PC-9 (cell line): ENCODE results near the gene AK9. TPM values are rescaled to one million over a fixed set of nuclear protein-coding genes. Genes with fewer than 3 reads are reported as not detected.

Experiments used
- BruUV-seq: library from RNA; stranded (reverse); fragments of 400-500 nt; replicated peaks from 2 replicates; lab custom pipeline; 2021; lab: Mats Ljungman, UMichigan
- CTCF ChIA-PET: fragments of 300-600 bp; sonication (Branson Sonifier 250); formaldehyde crosslinking; loops from one replicate; lab custom pipeline; 2022; ENCODE audit warnings: antibody characterized with exemption; lab: Charles Lee
- POLR2A ChIA-PET: fragments of 300-600 bp; sonication (Branson Sonifier 250); formaldehyde crosslinking; loops from one replicate; lab custom pipeline; 2022; ENCODE audit warnings: antibody characterized with exemption; ENCODE audit not compliant: unreplicated experiment; lab: Charles Lee
- DNase-seq, 2 experiments: peaks; one replicate each; pipeline versions ENCODE4 v3.0.0 to v3.0.0-alpha.2; 2015 to 2022; ENCODE audit warnings: mixed read lengths in 1 of 2
- H2AFZ ChIP-seq: fragments of 200-600 bp; sonication (generic); 2 replicates; pipeline ENCODE4 v1.8.1; 2017; ENCODE audit warnings: antibody characterized with exemption
- H3F3A ChIP-seq: fragments of 200-600 bp; sonication (generic); 2 replicates; pipeline ENCODE4 v1.8.1; 2017; ENCODE audit warnings: antibody characterized with exemption, mild to moderate bottlenecking, low read depth; ENCODE audit not compliant: insufficient read depth
- H3K27ac ChIP-seq: fragments of 200-600 bp; sonication (generic); 2 replicates; pipeline ENCODE4 v1.6.1; 2016; ENCODE audit warnings: mixed run types
- H3K27me3 ChIP-seq: fragments of 200-600 bp; sonication (generic); 2 replicates; pipeline ENCODE4 v1.6.1; 2016; ENCODE audit warnings: low read depth, mixed run types; ENCODE audit not compliant: insufficient read depth
- H3K36me3 ChIP-seq: fragments of 200-600 bp; sonication (generic); 2 replicates; pipeline ENCODE4 v1.6.1; 2016; ENCODE audit warnings: low read depth, mixed run types
- H3K4me1 ChIP-seq: fragments of 200-600 bp; sonication (generic); replicated peaks from 2 replicates; pipeline ENCODE4 v1.6.1; 2016; ENCODE audit warnings: mixed run types; ENCODE audit not compliant: insufficient read depth
- H3K4me2 ChIP-seq: fragments of 200-600 bp; sonication (generic); 2 replicates; pipeline ENCODE4 v1.6.1; 2017; ENCODE audit warnings: mixed run types
- H3K4me3 ChIP-seq: fragments of 200-600 bp; sonication (generic); 2 replicates; pipeline ENCODE4 v1.6.1; 2016; ENCODE audit warnings: mixed run types
- H3K79me2 ChIP-seq: fragments of 200-600 bp; sonication (generic); 2 replicates; pipeline ENCODE4 v1.6.1; 2017; ENCODE audit warnings: low read depth, mixed run types
- H3K9me2 ChIP-seq: fragments of 200-600 bp; sonication (generic); 2 replicates; pipeline ENCODE4 v1.8.1; 2017; ENCODE audit warnings: mild to moderate bottlenecking; ENCODE audit not compliant: insufficient read depth
- H3K9me3 ChIP-seq: fragments of 200-600 bp; sonication (generic); 2 replicates; pipeline ENCODE4 v1.8.1; 2016; ENCODE audit warnings: low read depth; ENCODE audit not compliant: insufficient read depth
- H4K20me1 ChIP-seq: fragments of 200-600 bp; sonication (generic); 2 replicates; pipeline ENCODE4 v1.8.1; 2017; ENCODE audit not compliant: insufficient read depth
- CTCF ChIP-seq: fragments of 200-600 bp; sonication (generic); conservative IDR thresholded peaks from 2 replicates; pipeline ENCODE4 v1.6.1; 2017; ENCODE audit warnings: mixed run types, antibody characterized with exemption, mild to moderate bottlenecking, moderate library complexity
- EZH2 ChIP-seq: fragments of 200-600 bp; sonication (generic); IDR thresholded peaks from 2 replicates; pipeline ENCODE4 v1.8.0; 2017; ENCODE audit warnings: antibody characterized with exemption, low read depth
- intact Hi-C: fragments of 100-400 bp; cut with micrococcal nuclease; formaldehyde crosslinking; loops from one replicate; pipeline ENCODE4 v1.10.0; 2022; ENCODE audit not compliant: unreplicated experiment
- total RNA-seq: library from RNA; stranded (reverse); gene quantifications from 2 replicates; pipeline ENCODE4 v1.2.3, GENCODE V29; 2021

Gene AK9
- total RNA-seq, 1 experiment from 2014 or later, result 7.4 TPM

GRCh38 chr6:109454496-109455436, 236.2 kb downstream of the AK9 start:
- no peak overlapping the region for H3K27ac ChIP-seq
- TSS peak; percentile 17 for BruUV-seq
- CTCF ChIA-PET, result interaction anchor here (1.2 kb wide), 1 partner anchor 30 kb away, joined by 3 read pairs; no protein-coding TSS in a partner anchor
- POLR2A ChIA-PET, result no interaction called here
- no peak for DNase-seq
- no peaks in the 10 kb centered on the region for H3K27me3 ChIP-seq
- peak overlapping the region; percentile 93 for H2AFZ ChIP-seq
- H3K4me1 ChIP-seq, result no peaks in the 10 kb centered on the region; the same call in 1 of the 2 replicates
- TF ChIP-seq EZH2 (no peak), CTCF (no peak)
- H3K36me3 ChIP-seq, result no peaks in the 10 kb centered on the region
- no peaks in the 10 kb centered on the region for H3K9me3 ChIP-seq
- peak overlapping the region; percentile 95 for H3K4me2 ChIP-seq
- no peaks in the 10 kb centered on the region for H3K9me2 ChIP-seq
- H3F3A ChIP-seq, result peaks cover 38% of the 10 kb centered on the region; the same call in 1 of the 2 replicates
- H3K4me3 ChIP-seq, result peak overlapping the region; percentile 77
- H3K79me2 ChIP-seq, result no peaks in the 10 kb centered on the region
- no peaks in the 10 kb centered on the region for H4K20me1 ChIP-seq
- intact Hi-C loops, result loop anchor here (1.0 to 5.0 kb wide), 2 partner anchors 71 to 267 kb away; no protein-coding TSS in a partner anchor

GRCh38 chr6:109453594-109454495, 237.2 kb downstream of the AK9 start:
- Histone ChIP-seq H3K9me3 (no peaks in the 10 kb centered on the region), H3K9me2 (no peaks in the 10 kb centered on the region), H3K27ac (no peak overlapping the region), H3K36me3 (no peaks in the 10 kb centered on the region), H3F3A (peaks cover 35% of the 10 kb centered on the region; the same call in 1 of the 2 replicates), H3K4me3 (no peak overlapping the region), H3K27me3 (no peaks in the 10 kb centered on the region), H3K4me1 (no peaks in the 10 kb centered on the region; the same call in 1 of the 2 replicates), H3K79me2 (no peaks in the 10 kb centered on the region), H3K4me2 (no peak overlapping the region), H4K20me1 (no peaks in the 10 kb centered on the region), H2AFZ (no peak overlapping the region)
- no peak for DNase-seq
- TF ChIP-seq CTCF (no peak), EZH2 (no peak)
- CTCF ChIA-PET, result no interaction called here
- intact Hi-C loops, result no loop called here
- POLR2A ChIA-PET, result interaction anchor here (0.6 kb wide), 1 partner anchor 1235 kb away, joined by 3 read pairs; no protein-coding TSS in a partner anchor
- BruUV-seq, result no TSS peak

- no peaks in the 10 kb centered on the region for H4K20me1 ChIP-seq
- no peaks in the 10 kb centered on the region for H3K9me3 ChIP-seq
- no peaks in the 10 kb centered on the region for H3K79me2 ChIP-seq
- no TSS peak for BruUV-seq
- no peaks in the 10 kb centered on the region; the same call in 1 of the 2 replicates for H3K4me1 ChIP-seq
- H3K27ac ChIP-seq, result no peak overlapping the region
- no peak overlapping the region for H2AFZ ChIP-seq
- H3K4me2 ChIP-seq, result no peak overlapping the region
- no peaks in the 10 kb centered on the region for H3K27me3 ChIP-seq
- intact Hi-C loops, result no loop called here
- ChIA-PET CTCF (no interaction called here), POLR2A (interaction anchor here (0.6 kb wide), 1 partner anchor 12 kb away, joined by 7 read pairs; no protein-coding TSS in a partner anchor)
- H3K4me3 ChIP-seq, result no peak overlapping the region
- H3K9me2 ChIP-seq, result no peaks in the 10 kb centered on the region
- H3K36me3 ChIP-seq, result no peaks in the 10 kb centered on the region
- DNase-seq, result no peak
- TF ChIP-seq EZH2, result no peak
- TF ChIP-seq CTCF, result no peak
- H3F3A ChIP-seq, result peaks cover 38% of the 10 kb centered on the region; the same call in 1 of the 2 replicates
Observed at GRCh38 chr6:109453156-109453555, 237.8 kb downstream of the AK9 start.
